Fibroblast of lung (primary cell): ENCODE data around the gene SLC28A3.

Experiments
- CTCF ChIP-seq, 2 donors: IDR thresholded peaks in 1 of 2; conservative IDR thresholded peaks in 1 of 2; 1 replicate in 1 of 2; 2 replicates in 1 of 2; pipeline ENCODE4 v1.5.1; 2011 to 2012; ENCODE audit warnings: low read length in 2 of 2, control low read depth in 1 of 2, inconsistent platforms in 1 of 2, low read depth in 1 of 2, mild to moderate bottlenecking in 1 of 2
- EZH2 ChIP-seq: IDR thresholded peaks from 2 replicates; pipeline ENCODE4 v1.5.1; 2012; ENCODE audit warnings: low read length, control low read depth, mild to moderate bottlenecking; ENCODE audit errors: missing control alignments

- TF ChIP-seq CTCF (conservative IDR thresholded peaks at IDR 0.05 in 1 of 2, IDR thresholded peaks at IDR 0.05 in 1 of 2; ENCODE audit: low read depth in 1 of 2, low read length in 2 of 2): no peak
- no peak for TF ChIP-seq EZH2
These were observed 9.1 kb upstream of the SLC28A3 start for GRCh38 chr9:84349671-84350070.
